Panc1 (cell line): ENCODE results near the gene PITX2.

ENCODE experiments used
- CTCF ChIP-seq: fragments of 450-650 bp; IDR thresholded peaks from 2 replicates; pipeline ENCODE4 v1.5.1; 2017; ENCODE audit warnings: mild to moderate bottlenecking
- POLR2AphosphoS5 ChIP-seq: IDR thresholded peaks from 2 replicates; pipeline ENCODE4 v1.6.1; 2012; ENCODE audit warnings: mild to moderate bottlenecking, low read depth, low read length, moderate library complexity
- SIN3A ChIP-seq: IDR thresholded peaks from 2 replicates; pipeline ENCODE4 v1.6.1; 2012; ENCODE audit warnings: low read depth, mild to moderate bottlenecking, low read length, moderate library complexity, borderline replicate concordance; ENCODE audit not compliant: insufficient read depth

DNA sequence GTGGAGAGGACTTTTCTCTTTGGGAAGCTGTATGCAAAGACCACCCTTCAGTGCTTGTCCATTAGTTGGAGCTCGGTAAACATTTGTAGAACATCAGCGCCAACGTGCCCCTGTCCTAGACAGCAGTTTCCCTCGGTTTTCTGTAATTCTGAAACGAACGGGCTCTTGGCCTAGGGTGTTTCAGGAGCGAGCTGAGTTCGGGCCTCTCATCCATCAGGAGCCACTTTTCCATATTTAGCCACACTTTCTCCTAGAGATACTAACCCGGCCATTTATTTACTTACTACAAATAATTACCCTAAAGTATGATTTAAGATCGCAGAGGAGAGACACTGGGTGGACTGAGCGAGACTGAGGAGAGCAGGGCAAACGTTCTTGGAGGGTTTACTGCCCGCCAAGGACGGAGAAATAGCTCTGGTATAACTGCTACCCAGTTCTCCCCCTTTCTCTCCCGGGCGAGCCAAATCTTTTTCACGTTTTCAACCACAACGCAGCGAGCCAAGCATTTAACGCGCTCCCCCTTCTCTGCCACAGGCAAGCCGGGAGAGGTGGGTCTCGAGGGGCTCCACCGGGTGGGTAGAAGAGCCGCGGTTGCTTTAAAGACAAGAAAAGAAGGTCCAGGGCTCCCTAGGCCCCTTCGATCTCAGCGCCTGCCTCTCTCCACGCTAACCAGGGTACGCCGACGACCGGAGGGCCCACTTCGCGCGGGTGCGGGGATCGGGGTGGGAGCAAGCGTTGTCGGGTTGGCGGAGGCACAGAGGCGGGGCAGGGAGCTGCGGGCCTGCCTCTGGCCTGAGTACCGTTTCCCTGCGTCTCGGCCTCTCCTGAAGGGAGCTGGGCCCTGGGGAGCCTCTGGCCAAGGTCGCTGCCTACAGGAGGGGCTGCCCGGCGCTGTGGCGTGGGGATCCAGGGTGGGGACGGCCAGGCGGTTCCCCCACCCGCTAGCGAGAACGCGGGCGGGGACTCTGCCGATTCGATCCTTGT is 10.8 kb upstream of the PITX2 start:
- TF ChIP-seq CTCF, result no peak
- no peak for TF ChIP-seq SIN3A
- TF ChIP-seq POLR2AphosphoS5, result no peak
